SU-DHL-6 (cell line): ENCODE results near the gene CORO1C.

ENCODE experiments used
- H2AFZ ChIP-seq: fragments of 200-600 bp; sonication (generic); 2 replicates; pipeline ENCODE4 v1.6.1; 2014; ENCODE audit warnings: low read depth, mild to moderate bottlenecking, moderate library complexity, mixed read lengths, antibody characterized with exemption, low read length; ENCODE audit not compliant: severe bottlenecking
- H3F3A ChIP-seq: fragments of 200-600 bp; shearing (Covaris generic); 2 replicates; pipeline ENCODE4 v1.6.0; 2016; ENCODE audit warnings: antibody characterized with exemption, mild to moderate bottlenecking; ENCODE audit not compliant: insufficient read depth
- H3K27ac ChIP-seq: fragments of 200-600 bp; sonication (generic); 2 replicates; pipeline ENCODE4 v1.5.1; 2016; ENCODE audit warnings: low read depth, mild to moderate bottlenecking, low read length, moderate library complexity, mixed read lengths
- H3K27me3 ChIP-seq: fragments of 200-600 bp; sonication (generic), shearing (Covaris generic); 2 replicates; pipeline ENCODE4 v1.6.0; 2014; ENCODE audit warnings: mild to moderate bottlenecking, low read length
- H3K36me3 ChIP-seq: fragments of 200-600 bp; sonication (generic); 2 replicates; pipeline ENCODE4 v1.6.1; 2014; ENCODE audit warnings: mild to moderate bottlenecking, low read length, mixed read lengths
- H3K4me2 ChIP-seq: fragments of 300-600, 200-600 bp; shearing (Covaris generic), sonication (generic); 2 replicates; pipeline ENCODE4 v1.6.0; 2014; ENCODE audit warnings: low read length, low read depth, mild to moderate bottlenecking; ENCODE audit not compliant: poor library complexity, severe bottlenecking
- H3K4me3 ChIP-seq: fragments of 200-600 bp; sonication (generic); 2 replicates; pipeline ENCODE4 v1.5.1; 2014; ENCODE audit warnings: antibody characterized with exemption, low read length, mild to moderate bottlenecking, mixed read lengths; ENCODE audit not compliant: insufficient read depth, poor library complexity, severe bottlenecking
- H3K79me2 ChIP-seq: fragments of 200-600 bp; sonication (generic); 2 replicates; pipeline ENCODE4 v1.6.1; 2014; ENCODE audit warnings: mild to moderate bottlenecking, low read length, moderate library complexity; ENCODE audit not compliant: insufficient read depth
- H3K9ac ChIP-seq: fragments of 200-600 bp; sonication (generic); 2 replicates; pipeline ENCODE4 v1.7.0; 2014; ENCODE audit warnings: mild to moderate bottlenecking, low read length
- H3K9me2 ChIP-seq: fragments of 200-600 bp; sonication (generic); replicated peaks from 2 replicates; pipeline ENCODE4 v1.6.1; 2014; ENCODE audit warnings: low read length; ENCODE audit not compliant: insufficient read depth
- H3K9me3 ChIP-seq: fragments of 200-600 bp; sonication (generic); 2 replicates; pipeline ENCODE4 v1.6.1; 2014; ENCODE audit warnings: low read length, mixed read lengths; ENCODE audit not compliant: insufficient read depth
- H4K20me1 ChIP-seq: fragments of 200-600 bp; sonication (generic); 2 replicates; pipeline ENCODE4 v1.6.1; 2014; ENCODE audit warnings: low read depth, mild to moderate bottlenecking, antibody characterized with exemption, low read length, moderate library complexity, mixed read lengths
- EZH2phosphoT487 ChIP-seq: fragments of 200-600 bp; sonication (generic), shearing (Covaris generic); conservative IDR thresholded peaks from 2 replicates; pipeline ENCODE4 v1.6.1; 2018; ENCODE audit warnings: mild to moderate bottlenecking, antibody characterized with exemption, low read length, moderate library complexity, mixed read lengths
- TF ChIP-seq, protein P1 (sequence below): fragments of 200-600 bp; sonication (generic); IDR thresholded peaks from one replicate; pipeline ENCODE4 v1.5.1; 2017; ENCODE audit warnings: antibody characterized with exemption, mild to moderate bottlenecking, low read length, moderate library complexity; ENCODE audit not compliant: insufficient read depth, poor library complexity, severe bottlenecking

CORO1C gene

GRCh38 chr12:108764540-108765288 is 33.4 kb upstream of the CORO1C start:
- Histone ChIP-seq H3K4me2 (no peak overlapping the region), H3K36me3 (no peaks in the 10 kb centered on the region), H2AFZ (no peak overlapping the region), H3K27ac (no peak overlapping the region), H3F3A (no peaks in the 10 kb centered on the region), H3K4me3 (no peak overlapping the region), H4K20me1 (no peaks in the 10 kb centered on the region), H3K27me3 (no peaks in the 10 kb centered on the region), H3K9me2 (no peaks in the 10 kb centered on the region), H3K79me2 (no peaks in the 10 kb centered on the region), H3K9ac (no peak overlapping the region), H3K9me3 (no peaks in the 10 kb centered on the region)
- TF ChIP-seq, protein P1, sequence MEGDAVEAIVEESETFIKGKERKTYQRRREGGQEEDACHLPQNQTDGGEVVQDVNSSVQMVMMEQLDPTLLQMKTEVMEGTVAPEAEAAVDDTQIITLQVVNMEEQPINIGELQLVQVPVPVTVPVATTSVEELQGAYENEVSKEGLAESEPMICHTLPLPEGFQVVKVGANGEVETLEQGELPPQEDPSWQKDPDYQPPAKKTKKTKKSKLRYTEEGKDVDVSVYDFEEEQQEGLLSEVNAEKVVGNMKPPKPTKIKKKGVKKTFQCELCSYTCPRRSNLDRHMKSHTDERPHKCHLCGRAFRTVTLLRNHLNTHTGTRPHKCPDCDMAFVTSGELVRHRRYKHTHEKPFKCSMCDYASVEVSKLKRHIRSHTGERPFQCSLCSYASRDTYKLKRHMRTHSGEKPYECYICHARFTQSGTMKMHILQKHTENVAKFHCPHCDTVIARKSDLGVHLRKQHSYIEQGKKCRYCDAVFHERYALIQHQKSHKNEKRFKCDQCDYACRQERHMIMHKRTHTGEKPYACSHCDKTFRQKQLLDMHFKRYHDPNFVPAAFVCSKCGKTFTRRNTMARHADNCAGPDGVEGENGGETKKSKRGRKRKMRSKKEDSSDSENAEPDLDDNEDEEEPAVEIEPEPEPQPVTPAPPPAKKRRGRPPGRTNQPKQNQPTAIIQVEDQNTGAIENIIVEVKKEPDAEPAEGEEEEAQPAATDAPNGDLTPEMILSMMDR = no peak
- no peak for TF ChIP-seq EZH2phosphoT487

GRCh38 chr12:108761226-108761625 is 29.9 kb upstream of the CORO1C start:
- Histone ChIP-seq H3K27me3 (no peaks in the 10 kb centered on the region), H3K4me3 (no peak overlapping the region), H3K9me2 (no peaks in the 10 kb centered on the region), H2AFZ (no peak overlapping the region), H3K79me2 (no peaks in the 10 kb centered on the region), H3K4me2 (no peak overlapping the region), H3K36me3 (no peaks in the 10 kb centered on the region), H3F3A (no peaks in the 10 kb centered on the region), H3K9me3 (no peaks in the 10 kb centered on the region), H4K20me1 (no peaks in the 10 kb centered on the region), H3K27ac (no peak overlapping the region), H3K9ac (no peak overlapping the region)
- TF ChIP-seq EZH2phosphoT487 = no peak
- TF ChIP-seq, protein P1 = no peak

DNA sequence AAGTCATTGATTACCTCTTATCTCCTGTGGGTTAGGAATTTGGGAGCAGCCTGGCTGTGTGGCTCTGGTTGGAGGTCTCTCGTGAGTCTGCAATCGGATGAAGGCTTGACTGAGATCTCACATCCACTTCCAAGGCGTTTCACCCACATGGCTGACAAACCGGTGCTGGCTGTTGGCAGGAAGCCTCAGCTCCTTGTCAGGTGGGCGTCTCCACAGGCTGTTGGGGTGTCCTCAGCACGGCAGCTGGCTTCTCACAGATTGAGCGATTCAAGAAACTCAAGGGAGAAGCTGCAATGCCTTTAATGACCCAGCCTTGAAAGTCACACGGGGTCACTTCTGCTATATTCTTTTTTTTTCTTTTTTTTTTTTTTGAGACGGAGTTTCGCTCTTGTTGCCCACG is 28.6 kb upstream of the CORO1C start:
- no peaks in the 10 kb centered on the region for H3K27me3 ChIP-seq
- no peak overlapping the region for H3K4me2 ChIP-seq
- H3F3A ChIP-seq = no peaks in the 10 kb centered on the region
- H3K79me2 ChIP-seq = no peaks in the 10 kb centered on the region
- no peak overlapping the region for H3K9ac ChIP-seq
- H3K36me3 ChIP-seq = no peaks in the 10 kb centered on the region
- H3K4me3 ChIP-seq = no peak overlapping the region
- no peaks in the 10 kb centered on the region for H4K20me1 ChIP-seq
- no peaks in the 10 kb centered on the region for H3K9me2 ChIP-seq
- no peak overlapping the region for H2AFZ ChIP-seq
- no peak overlapping the region for H3K27ac ChIP-seq
- TF ChIP-seq EZH2phosphoT487 = no peak
- TF ChIP-seq, protein P1 = no peak
- no peaks in the 10 kb centered on the region for H3K9me3 ChIP-seq
